ENCODE results near the gene B3GAT1. TPM values are rescaled to one million over a fixed set of nuclear protein-coding genes. Genes with fewer than 3 reads are reported as not detected.

Gene B3GAT1
- total RNA-seq, 1 experiment from 2014 or later = 34.3 TPM

DNA sequence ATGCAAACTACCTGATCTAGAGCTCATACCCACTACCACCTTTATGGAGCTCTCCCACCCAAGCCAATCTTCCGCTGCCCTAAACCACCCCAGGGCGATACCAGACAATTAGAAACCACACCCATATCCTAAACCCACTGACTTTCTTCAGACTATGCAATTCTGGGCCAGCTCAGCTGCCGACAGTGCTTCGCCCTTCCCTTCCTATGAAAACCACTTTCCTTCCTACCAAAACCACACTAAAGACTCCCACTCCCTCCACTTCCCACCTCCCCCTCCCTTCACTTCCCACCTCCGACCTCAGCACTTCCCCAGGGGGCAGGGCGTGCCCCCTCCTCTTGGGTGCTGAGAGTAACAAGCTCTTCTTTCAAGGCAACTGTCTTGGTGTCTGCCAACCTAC, 25.1 kb downstream of the B3GAT1 start:
- no peak overlapping the region for H3K18ac ChIP-seq (ENCODE audit: insufficient read length, low read depth, low read length)
- no peaks in the 10 kb centered on the region for H3K27me3 ChIP-seq (ENCODE audit: insufficient read depth, low read length)
- H2BK20ac ChIP-seq (ENCODE audit: low read depth, low read length, poor library complexity, severe bottlenecking) = no peak overlapping the region
- TF ChIP-seq, protein P1, sequence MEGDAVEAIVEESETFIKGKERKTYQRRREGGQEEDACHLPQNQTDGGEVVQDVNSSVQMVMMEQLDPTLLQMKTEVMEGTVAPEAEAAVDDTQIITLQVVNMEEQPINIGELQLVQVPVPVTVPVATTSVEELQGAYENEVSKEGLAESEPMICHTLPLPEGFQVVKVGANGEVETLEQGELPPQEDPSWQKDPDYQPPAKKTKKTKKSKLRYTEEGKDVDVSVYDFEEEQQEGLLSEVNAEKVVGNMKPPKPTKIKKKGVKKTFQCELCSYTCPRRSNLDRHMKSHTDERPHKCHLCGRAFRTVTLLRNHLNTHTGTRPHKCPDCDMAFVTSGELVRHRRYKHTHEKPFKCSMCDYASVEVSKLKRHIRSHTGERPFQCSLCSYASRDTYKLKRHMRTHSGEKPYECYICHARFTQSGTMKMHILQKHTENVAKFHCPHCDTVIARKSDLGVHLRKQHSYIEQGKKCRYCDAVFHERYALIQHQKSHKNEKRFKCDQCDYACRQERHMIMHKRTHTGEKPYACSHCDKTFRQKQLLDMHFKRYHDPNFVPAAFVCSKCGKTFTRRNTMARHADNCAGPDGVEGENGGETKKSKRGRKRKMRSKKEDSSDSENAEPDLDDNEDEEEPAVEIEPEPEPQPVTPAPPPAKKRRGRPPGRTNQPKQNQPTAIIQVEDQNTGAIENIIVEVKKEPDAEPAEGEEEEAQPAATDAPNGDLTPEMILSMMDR (conservative IDR thresholded peaks at IDR 0.05) = no peak
- H2AFZ ChIP-seq (ENCODE audit: low read length) = no peak overlapping the region
- no peaks in the 10 kb centered on the region for H3K9me3 ChIP-seq (ENCODE audit: control insufficient read depth, low read depth, low read length)
- no peaks in the 10 kb centered on the region for H3K27me3 Mint-ChIP-seq (ENCODE audit: low read depth)
- no peaks in the 10 kb centered on the region for H3K4me1 ChIP-seq (ENCODE audit: insufficient read depth, low read length)
- H4K8ac ChIP-seq (replicated peaks; ENCODE audit: insufficient read length, low read depth, low read length) = no peak overlapping the region
- H3K23ac ChIP-seq (ENCODE audit: insufficient read length, low read depth, low read length) = no peak overlapping the region
- no peaks in the 10 kb centered on the region for H3K23me2 ChIP-seq (ENCODE audit: insufficient read length, low read depth, low read length, poor library complexity, severe bottlenecking)
- H2BK5ac ChIP-seq (ENCODE audit: insufficient read length, low read length) = no peak overlapping the region
- H2AK5ac ChIP-seq (ENCODE audit: insufficient read length, low read length) = no peak overlapping the region
- H3K36me3 Mint-ChIP-seq (ENCODE audit: insufficient read depth in 1 of 3, low read depth in 3 of 3) = peaks cover 7 to 21% (median 9%) of the 10 kb centered on the region in 3 experiments; a peak in 6 of 7 replicates
- H2BK120ac ChIP-seq (ENCODE audit: low read depth, low read length, poor library complexity, severe bottlenecking) = no peak overlapping the region
- H3K9me3 Mint-ChIP-seq = no peaks in the 10 kb centered on the region; a peak in 1 of 5 replicates
- no peak overlapping the region for H3K14ac ChIP-seq (ENCODE audit: insufficient read depth, low read length)
- WGBS (ENCODE audit: extremely low coverage, insufficient read length, low lambda C conversion rate) = 100% methylated on average over 1 of the region's 6 CpGs
- no peak overlapping the region for H3K4me2 ChIP-seq (ENCODE audit: insufficient read depth, insufficient read length, low read length)
- no peak overlapping the region for H3T11ph ChIP-seq (ENCODE audit: low read length)
- no peak overlapping the region for H2BK12ac ChIP-seq (ENCODE audit: insufficient read length, low read depth, low read length)
- H3K4me3 Mint-ChIP-seq = no peak overlapping the region
- H3K79me2 ChIP-seq (ENCODE audit: insufficient read depth, low read length) = no peaks in the 10 kb centered on the region
- peaks cover 9 to 10% of the 10 kb centered on the region in 2 experiments for H3K4me1 Mint-ChIP-seq
- H2BK15ac ChIP-seq (ENCODE audit: low read depth, low read length) = no peak overlapping the region
- no peaks in the 10 kb centered on the region for H4K20me1 ChIP-seq (ENCODE audit: control insufficient read depth, insufficient read depth, insufficient read length)
- no peak overlapping the region for H4K5ac ChIP-seq (ENCODE audit: insufficient read length, low read depth, low read length)
- H3K56ac ChIP-seq (ENCODE audit: insufficient read length, low read depth, low read length) = no peak overlapping the region
- H4K91ac ChIP-seq (ENCODE audit: insufficient read length, low read depth, low read length) = no peak overlapping the region
- no peak overlapping the region for H3K9ac ChIP-seq (ENCODE audit: extremely low read depth, insufficient read length, low read length)
- H3K4ac ChIP-seq (ENCODE audit: low read depth, low read length) = no peak overlapping the region
- no peaks in the 10 kb centered on the region for H3K79me1 ChIP-seq (ENCODE audit: insufficient read depth, low read depth, low read length, poor library complexity, severe bottlenecking)
- H3K27ac ChIP-seq (ENCODE audit: insufficient read length, low read depth, low read length) = no peak overlapping the region
- DNase-seq = no peak
- peak overlapping the region in 2 of 3 experiments; percentile 5; a peak in 2 of 7 replicates for H3K27ac Mint-ChIP-seq
